Activated T-cell treated with anti-CD3 and anti-CD28 coated beads, Interleukin-2, amount 50 U/mL, for 24 hours (primary cell): ENCODE data around the gene CRAT.
A peak's percentile ranks its signal among the peaks of the same experiment; 100 is the strongest.

Experiments used
- DNase-seq: peaks from one replicate; pipeline ENCODE4 v3.0.0-alpha.2; 2020
- H3K27ac Mint-ChIP-seq: 2 replicates; pipeline ENCODE4 v1.8.0; 2020; ENCODE audit warnings: mild to moderate bottlenecking, mixed read lengths
- H3K27me3 Mint-ChIP-seq: 2 replicates; pipeline ENCODE4 v1.8.0; 2020; ENCODE audit warnings: mixed read lengths
- H3K36me3 Mint-ChIP-seq: 2 replicates; pipeline ENCODE4 v1.8.0; 2020; ENCODE audit warnings: low read depth, mixed read lengths
- H3K4me1 Mint-ChIP-seq: 2 replicates; pipeline ENCODE4 v1.8.0; 2020; ENCODE audit warnings: low read depth, mixed read lengths
- H3K4me3 Mint-ChIP-seq: 2 replicates; pipeline ENCODE4 v1.8.0; 2020; ENCODE audit warnings: mild to moderate bottlenecking, moderate library complexity, mixed read lengths
- H3K9me3 Mint-ChIP-seq: 2 replicates; pipeline ENCODE4 v1.8.0; 2020; ENCODE audit warnings: mixed read lengths

The CRAT gene

GRCh38 chr9:129141066-129142041 lies 30.8 kb upstream of the CRAT start:
- H3K4me3 Mint-ChIP-seq, result peak overlapping the region; percentile 81
- no peaks in the 10 kb centered on the region for H3K27me3 Mint-ChIP-seq
- H3K27ac Mint-ChIP-seq, result peak overlapping the region; percentile 97
- H3K4me1 Mint-ChIP-seq, result peaks cover 47% of the 10 kb centered on the region
- peak; percentile 44 for DNase-seq
- no peaks in the 10 kb centered on the region for H3K9me3 Mint-ChIP-seq
- H3K36me3 Mint-ChIP-seq, result peaks cover 59% of the 10 kb centered on the region

- H3K36me3 Mint-ChIP-seq, result peaks cover 61% of the 10 kb centered on the region
- no peaks in the 10 kb centered on the region for H3K9me3 Mint-ChIP-seq
- peaks cover 47% of the 10 kb centered on the region for H3K4me1 Mint-ChIP-seq
- peak overlapping the region; percentile 81 for H3K4me3 Mint-ChIP-seq
- peak; percentile 67 for DNase-seq
- H3K27ac Mint-ChIP-seq, result peak overlapping the region; percentile 97
- no peaks in the 10 kb centered on the region for H3K27me3 Mint-ChIP-seq
Observed at GRCh38 chr9:129140397-129141065, 29.9 kb upstream of the CRAT start.

GRCh38 chr9:129139993-129140396 lies 29.4 kb upstream of the CRAT start:
- peaks cover 63% of the 10 kb centered on the region for H3K36me3 Mint-ChIP-seq
- H3K27ac Mint-ChIP-seq, result peak overlapping the region; percentile 97
- H3K27me3 Mint-ChIP-seq, result no peaks in the 10 kb centered on the region
- DNase-seq, result peak; percentile 80
- H3K4me1 Mint-ChIP-seq, result peaks cover 47% of the 10 kb centered on the region
- H3K9me3 Mint-ChIP-seq, result no peaks in the 10 kb centered on the region
- H3K4me3 Mint-ChIP-seq, result peak overlapping the region; percentile 81

DNA sequence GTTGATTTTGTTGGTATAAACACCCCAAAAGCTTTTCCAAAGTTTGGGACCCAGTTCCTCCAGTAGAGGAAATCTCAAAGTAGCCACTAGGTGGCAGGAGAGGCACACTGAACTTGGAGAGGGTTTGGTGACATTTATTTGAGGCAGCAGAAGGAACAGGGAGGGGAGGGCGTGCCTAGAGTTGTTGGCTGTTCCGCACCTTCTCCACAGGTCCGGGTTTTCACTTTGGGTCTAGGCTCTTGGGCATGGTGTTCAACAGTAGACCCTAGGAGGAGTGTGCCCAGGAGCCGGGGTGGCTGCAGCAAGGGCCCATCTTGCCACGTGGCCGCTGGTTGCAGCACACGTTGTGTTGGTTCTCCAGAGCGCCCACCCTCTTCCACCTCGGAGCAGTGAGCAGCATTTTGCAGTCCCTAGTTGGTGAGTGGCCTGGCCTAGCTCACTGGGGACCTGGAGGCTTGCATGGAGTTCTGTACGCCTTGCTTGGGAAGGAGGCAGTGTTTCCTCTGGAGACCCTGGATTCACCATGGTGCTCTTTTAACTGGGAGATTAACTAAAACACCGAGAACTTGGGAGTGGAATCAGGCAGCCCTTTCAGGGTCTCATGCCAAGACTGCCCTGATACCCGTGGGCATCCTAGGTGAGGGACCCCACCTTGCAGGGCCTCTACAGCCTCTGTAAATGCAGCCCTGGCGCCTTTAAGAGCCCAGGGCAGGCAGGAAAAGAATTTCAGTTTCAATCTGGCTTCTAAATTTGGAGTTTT lies 28.8 kb upstream of the CRAT start:
- H3K4me1 Mint-ChIP-seq, result peaks cover 47% of the 10 kb centered on the region
- H3K4me3 Mint-ChIP-seq, result peak overlapping the region; percentile 81
- H3K27me3 Mint-ChIP-seq, result no peaks in the 10 kb centered on the region
- peak overlapping the region; percentile 97 for H3K27ac Mint-ChIP-seq
- no peaks in the 10 kb centered on the region for H3K9me3 Mint-ChIP-seq
- DNase-seq, result peak; percentile 79
- peaks cover 68% of the 10 kb centered on the region for H3K36me3 Mint-ChIP-seq

DNA sequence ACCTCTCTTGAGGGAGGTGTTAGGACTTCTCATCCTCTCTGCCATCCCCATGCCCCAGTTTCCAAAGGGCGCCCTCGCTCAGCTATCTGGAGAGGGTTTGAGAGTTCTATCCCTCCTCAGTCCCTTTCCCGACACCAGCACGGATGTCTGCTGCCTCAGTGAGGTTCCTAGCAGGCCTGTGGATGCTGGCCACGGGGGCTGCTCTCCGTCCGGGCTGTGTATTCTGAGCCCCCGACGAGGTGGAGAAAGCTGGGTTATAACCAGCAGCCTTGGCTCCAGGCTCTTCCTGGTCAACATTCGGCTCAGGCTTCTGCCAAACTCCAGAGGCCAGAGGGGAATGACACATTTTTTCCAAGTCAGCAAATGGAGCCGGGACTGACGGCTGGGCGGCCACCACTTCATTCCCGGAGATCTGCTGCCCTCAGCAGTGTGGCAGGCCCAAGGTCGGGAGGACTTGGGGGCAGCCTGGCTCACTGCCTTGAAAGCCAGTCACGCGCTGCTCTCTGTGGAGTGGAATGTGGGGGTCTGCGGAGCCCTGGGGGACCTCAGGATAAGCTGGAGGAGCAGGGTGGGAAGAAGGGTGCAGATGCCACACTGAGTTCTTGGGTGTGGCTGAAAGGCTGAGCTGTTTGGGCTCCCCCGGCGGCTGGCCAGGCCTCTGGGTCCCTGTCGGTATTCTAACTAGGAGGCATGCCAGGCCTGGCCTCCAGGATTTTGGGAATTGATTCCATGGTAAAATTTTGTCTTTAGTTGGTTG lies 28.1 kb upstream of the CRAT start:
- Mint-ChIP-seq H3K4me3 (peak overlapping the region; percentile 81), H3K27me3 (no peaks in the 10 kb centered on the region), H3K4me1 (peaks cover 44% of the 10 kb centered on the region), H3K36me3 (peaks cover 66% of the 10 kb centered on the region), H3K27ac (peak overlapping the region; percentile 97), H3K9me3 (no peaks in the 10 kb centered on the region)
- no peak for DNase-seq

DNA sequence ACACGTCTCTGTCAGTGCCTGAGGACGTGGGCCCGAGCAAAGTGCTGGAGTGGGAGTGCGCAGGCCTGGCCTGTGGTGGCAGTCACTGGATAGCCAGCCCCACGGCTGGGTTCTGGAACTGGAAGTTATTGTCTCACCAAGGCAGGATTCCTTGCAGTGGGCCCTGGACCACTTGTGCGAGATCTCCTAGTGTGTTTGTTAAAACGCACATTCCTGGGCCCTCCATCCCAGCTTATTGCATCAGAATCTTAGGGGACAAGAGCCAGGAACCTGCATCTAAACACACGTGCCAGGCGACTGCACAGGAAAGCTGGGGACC lies 27.5 kb upstream of the CRAT start:
- Mint-ChIP-seq H3K36me3 (peaks cover 68% of the 10 kb centered on the region), H3K9me3 (no peaks in the 10 kb centered on the region)

GRCh38 chr9:129137292-129138143 lies 26.9 kb upstream of the CRAT start:
- H3K27ac Mint-ChIP-seq, result peak overlapping the region; percentile 44
- no peaks in the 10 kb centered on the region for H3K9me3 Mint-ChIP-seq
- no peak overlapping the region for H3K4me3 Mint-ChIP-seq
- H3K4me1 Mint-ChIP-seq, result peaks cover 35% of the 10 kb centered on the region
- no peak for DNase-seq
- no peaks in the 10 kb centered on the region for H3K27me3 Mint-ChIP-seq
- H3K36me3 Mint-ChIP-seq, result peaks cover 66% of the 10 kb centered on the region

More for the DNA sequence above, 27.5 kb upstream of the CRAT start:
- Mint-ChIP-seq H3K4me3 (no peak overlapping the region), H3K27ac (no peak overlapping the region), H3K27me3 (no peaks in the 10 kb centered on the region), H3K4me1 (peaks cover 41% of the 10 kb centered on the region)
- DNase-seq, result no peak

DNA sequence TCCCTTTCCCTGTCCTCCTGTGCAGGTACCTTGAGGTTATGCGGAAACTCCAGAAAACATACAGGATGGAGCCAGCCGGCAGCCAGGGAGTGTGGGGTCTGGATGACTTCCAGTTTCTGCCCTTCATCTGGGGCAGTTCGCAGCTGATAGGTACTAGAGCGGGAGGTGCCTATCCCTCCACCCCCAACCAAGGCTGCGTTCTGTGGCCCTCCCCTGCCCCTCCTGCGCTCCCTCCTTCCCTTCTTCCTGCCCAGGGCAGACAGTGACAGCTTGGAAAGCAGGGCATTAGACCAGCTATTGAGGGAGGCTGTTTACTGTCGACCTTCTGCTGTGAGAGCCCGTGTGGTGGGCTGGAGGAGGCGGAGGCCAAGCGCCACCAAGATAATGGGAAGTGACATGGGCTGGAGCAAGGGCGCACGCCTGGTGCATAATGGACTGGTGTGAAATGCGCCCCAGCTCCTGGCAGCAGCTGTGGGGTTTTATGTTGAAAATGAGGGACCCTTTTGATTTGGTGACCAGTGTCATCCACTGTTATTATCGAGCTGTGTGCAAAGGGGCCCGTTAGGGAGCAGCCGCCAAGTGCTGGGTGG lies 25.9 kb upstream of the CRAT start:
- no peak overlapping the region for H3K27ac Mint-ChIP-seq
- H3K9me3 Mint-ChIP-seq, result no peaks in the 10 kb centered on the region
- no peaks in the 10 kb centered on the region for H3K27me3 Mint-ChIP-seq
- peaks cover 30% of the 10 kb centered on the region for H3K4me1 Mint-ChIP-seq
- no peak for DNase-seq
- peaks cover 72% of the 10 kb centered on the region for H3K36me3 Mint-ChIP-seq
- H3K4me3 Mint-ChIP-seq, result no peak overlapping the region

- no peak for DNase-seq
- no peak overlapping the region for H3K27ac Mint-ChIP-seq
- H3K9me3 Mint-ChIP-seq, result no peaks in the 10 kb centered on the region
- H3K4me3 Mint-ChIP-seq, result no peak overlapping the region
- H3K36me3 Mint-ChIP-seq, result peaks cover 79% of the 10 kb centered on the region
- no peaks in the 10 kb centered on the region for H3K27me3 Mint-ChIP-seq
- H3K4me1 Mint-ChIP-seq, result peaks cover 22% of the 10 kb centered on the region
Observed at GRCh38 chr9:129135476-129135875, 24.9 kb upstream of the CRAT start.

DNA sequence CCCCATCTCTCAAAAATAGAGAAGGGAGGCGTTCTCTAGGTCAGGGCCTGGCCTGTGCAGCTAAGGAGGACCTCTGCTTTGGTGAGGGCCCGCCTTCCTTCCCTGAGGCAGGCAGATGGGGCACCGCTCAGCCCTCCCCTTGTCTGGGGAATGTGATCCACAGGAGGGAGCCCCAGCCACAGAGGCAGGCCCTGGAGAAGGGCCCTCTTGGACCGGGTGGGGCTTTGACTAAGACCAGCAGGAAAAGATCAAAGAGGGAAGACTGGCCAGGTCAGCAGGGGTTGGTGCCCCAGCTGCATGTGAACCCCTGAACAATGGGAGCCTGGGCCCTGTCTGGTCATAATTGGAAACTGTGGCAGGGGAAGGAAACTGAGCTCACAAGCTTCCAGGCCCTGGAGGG lies 22.5 kb upstream of the CRAT start:
- no peak overlapping the region for H3K4me3 Mint-ChIP-seq
- H3K27ac Mint-ChIP-seq, result no peak overlapping the region
- peaks cover 7% of the 10 kb centered on the region for H3K4me1 Mint-ChIP-seq
- no peaks in the 10 kb centered on the region for H3K27me3 Mint-ChIP-seq
- H3K9me3 Mint-ChIP-seq, result no peaks in the 10 kb centered on the region
- no peak for DNase-seq
- H3K36me3 Mint-ChIP-seq, result peaks cover 86% of the 10 kb centered on the region

GRCh38 chr9:129131300-129132145 lies 20.9 kb upstream of the CRAT start:
- Mint-ChIP-seq H3K27me3 (no peaks in the 10 kb centered on the region), H3K4me3 (no peak overlapping the region), H3K4me1 (peaks cover 7% of the 10 kb centered on the region), H3K9me3 (no peaks in the 10 kb centered on the region), H3K27ac (peak overlapping the region; percentile 12), H3K36me3 (peaks cover 84% of the 10 kb centered on the region)
- peak; percentile 90 for DNase-seq

DNA sequence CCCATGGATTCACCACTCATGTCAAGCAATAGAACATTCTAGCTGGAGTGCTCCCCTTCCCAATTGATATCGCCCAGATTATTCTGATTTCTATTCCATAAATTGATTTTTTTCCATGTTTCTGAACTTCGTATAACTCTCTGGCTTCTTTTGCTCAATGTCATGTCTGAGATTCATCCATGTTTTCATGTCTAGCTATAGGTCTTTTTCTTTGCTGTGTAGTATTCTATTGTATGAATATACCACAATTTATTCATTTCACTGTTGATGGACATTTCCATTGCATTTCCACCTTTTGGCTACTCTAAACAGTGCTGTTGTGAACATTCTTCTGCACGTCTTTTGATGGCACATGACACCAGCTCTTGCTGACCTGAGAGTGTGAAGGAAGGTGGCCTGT lies 20.2 kb upstream of the CRAT start:
- peaks cover 7% of the 10 kb centered on the region for H3K4me1 Mint-ChIP-seq
- H3K4me3 Mint-ChIP-seq, result no peak overlapping the region
- H3K36me3 Mint-ChIP-seq, result peaks cover 83% of the 10 kb centered on the region
- no peak for DNase-seq
- no peaks in the 10 kb centered on the region for H3K27me3 Mint-ChIP-seq
- no peaks in the 10 kb centered on the region for H3K9me3 Mint-ChIP-seq
- H3K27ac Mint-ChIP-seq, result no peak overlapping the region
